ENCODE data around the gene DCBLD1.

Gene DCBLD1

DNA sequence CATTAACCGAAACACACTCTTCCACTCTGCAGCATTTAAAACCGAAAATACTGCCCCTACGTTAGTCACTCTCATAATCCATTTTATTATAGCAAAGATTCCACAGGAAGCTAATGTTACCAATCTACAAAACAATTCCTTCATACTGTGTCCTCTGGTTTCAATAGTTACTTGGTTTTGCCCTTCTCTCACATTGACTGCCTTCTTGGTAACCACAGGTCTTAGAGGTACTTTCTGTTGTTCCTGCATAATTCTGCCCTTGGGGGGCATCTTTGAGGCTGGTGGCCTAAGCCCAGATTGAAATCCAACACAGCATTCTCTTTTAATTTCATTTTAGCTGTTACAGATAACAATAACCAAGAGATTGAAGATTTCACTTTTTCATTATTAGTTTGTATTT lies 9.8 kb upstream of the DCBLD1 start:
- no peak for DNase-seq

- no peak for DNase-seq
Observed at GRCh38 chr6:117473401-117473800, 9.1 kb upstream of the DCBLD1 start.

DNA sequence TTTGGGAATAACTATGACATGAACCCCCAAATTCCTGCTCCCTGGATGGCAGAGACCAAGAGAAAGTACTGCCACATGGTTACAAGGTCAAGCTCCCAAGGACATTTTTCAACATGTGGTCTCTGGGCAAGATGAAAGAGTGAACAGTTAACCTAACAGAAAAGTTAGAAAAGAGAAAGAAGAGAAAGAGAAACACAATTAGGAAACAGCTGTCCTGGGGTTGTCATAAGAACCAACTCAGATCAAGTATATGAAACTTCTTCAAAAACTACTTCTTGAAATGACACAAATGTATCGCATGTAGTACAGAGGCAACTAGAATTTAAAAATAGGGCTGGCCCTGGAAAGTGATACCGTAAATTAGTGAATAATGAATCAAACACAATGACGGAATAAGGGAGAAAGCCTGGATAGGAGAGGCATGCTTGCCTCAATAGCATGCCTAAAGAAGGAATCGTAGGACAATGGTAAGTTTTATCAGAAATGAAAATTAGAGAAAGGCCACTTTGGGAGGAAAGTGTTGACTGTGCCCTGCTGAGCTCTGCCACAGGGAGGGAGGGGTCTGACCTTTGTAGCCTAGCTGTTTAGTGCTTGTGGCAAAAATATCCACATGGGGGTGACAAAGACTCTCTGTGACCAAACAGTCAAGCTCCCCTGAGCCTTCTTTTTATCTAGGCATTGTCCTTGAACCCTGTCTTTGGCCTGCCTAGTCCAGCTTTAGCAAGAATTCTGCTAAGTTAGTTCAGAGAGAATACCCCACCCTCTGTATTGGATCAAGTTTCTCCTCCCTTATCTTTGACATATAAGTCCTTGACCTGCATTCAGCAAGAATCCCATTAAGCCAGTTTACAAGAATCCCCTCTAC lies 4.3 kb upstream of the DCBLD1 start:
- DNase-seq: peak; percentile 35

- DNase-seq: no peak
Observed at GRCh38 chr6:117478853-117479231, 3.6 kb upstream of the DCBLD1 start.

DNA sequence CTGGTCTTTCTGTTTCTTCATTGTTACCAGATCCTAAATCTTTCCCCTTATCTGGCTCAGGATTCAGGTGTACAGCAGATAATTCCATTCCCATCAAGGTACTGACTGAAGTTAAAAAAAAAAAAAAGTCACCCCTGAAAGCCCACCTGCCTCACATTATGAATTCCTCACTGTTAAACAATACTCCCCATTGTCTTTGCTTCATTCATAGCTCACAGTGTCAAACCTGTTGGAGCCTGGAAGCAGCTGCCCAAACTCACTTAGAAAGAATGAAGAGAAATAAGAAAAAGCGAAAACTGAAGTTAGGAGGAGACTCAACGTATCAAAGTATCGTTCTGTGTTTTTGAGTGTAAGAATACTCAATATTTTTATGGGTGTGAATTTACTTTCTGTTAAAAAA lies 1.8 kb upstream of the DCBLD1 start:
- no peak for DNase-seq

DNA sequence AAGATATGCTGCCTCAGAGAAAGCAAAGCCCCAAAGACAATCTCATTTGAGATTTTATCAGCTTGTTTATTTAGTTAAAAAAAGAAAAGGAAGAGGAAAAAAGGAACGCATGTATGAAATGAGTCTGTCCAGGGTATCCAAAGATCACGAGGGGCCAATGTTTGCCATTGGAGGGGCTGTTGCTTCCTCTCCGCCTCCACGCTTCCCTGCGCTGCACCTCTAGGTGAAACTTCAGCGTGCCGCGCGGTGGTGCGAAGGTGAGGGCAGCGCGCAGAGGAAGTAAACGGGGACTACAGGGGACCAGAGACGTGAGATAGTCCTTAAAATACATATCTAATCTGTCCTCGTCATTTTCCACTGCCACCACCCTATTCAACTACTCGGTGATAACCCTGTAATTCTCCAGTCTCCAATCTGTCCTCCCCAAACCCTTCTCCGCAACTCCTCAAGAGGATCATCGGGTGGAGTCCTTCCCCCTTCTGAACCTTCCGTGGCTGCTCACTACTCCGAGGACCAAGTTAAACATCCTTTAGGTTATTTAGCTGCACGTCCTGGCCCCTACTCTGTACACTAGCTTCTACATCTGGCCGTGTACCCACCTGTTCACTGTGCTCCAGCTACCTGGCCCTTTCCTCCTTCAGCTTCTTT lies 1.1 kb upstream of the DCBLD1 start:
- no peak for DNase-seq

DNA sequence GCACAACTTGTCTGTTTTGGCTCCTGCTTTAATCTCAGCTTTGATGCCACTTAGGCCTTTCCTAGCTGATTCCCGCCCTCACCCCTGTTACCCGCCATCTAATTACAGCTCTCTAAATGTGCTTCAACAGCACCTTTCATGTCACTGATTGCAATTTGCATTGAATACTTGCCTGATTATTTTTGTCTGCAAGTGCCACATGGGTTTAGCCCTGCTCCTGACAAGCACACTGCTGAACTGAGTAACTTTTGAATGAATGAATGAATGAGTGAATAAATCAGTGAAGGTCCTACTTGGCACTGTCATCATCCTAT lies 591 bp upstream of the DCBLD1 start:
- DNase-seq: no peak

DNA sequence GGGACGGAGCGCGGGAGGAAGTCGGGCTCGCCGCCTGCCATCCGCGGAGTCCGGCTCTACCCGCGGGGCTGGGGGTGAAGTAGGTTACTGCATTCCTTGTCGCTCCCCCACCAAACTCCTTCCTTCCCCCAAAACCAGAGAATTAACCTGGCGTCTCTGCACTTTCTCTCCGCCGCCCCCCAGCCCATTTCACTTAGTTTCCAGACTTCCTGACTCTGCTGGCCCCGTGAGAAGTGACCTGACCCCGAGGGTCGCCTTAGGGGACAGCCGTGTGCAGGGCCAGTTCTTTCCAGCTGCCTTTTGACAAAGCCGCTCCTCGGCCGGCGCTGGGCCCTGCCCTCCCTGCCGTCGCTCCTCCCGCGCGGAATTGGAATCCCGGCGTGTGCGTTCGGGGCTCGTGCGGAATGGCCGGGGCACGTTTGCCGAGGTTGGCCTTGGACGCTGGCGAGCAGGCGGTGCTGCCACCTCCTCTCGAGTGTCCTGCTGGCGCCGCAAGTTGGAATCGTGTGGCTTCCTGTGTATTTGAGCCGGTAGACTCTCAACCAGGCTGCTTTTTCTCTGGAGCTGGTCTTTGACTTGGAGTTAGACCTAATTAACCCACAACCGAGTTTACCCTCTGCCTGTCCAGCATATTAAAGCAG lies 650 bp downstream of the DCBLD1 start:
- DNase-seq: no peak

DNA sequence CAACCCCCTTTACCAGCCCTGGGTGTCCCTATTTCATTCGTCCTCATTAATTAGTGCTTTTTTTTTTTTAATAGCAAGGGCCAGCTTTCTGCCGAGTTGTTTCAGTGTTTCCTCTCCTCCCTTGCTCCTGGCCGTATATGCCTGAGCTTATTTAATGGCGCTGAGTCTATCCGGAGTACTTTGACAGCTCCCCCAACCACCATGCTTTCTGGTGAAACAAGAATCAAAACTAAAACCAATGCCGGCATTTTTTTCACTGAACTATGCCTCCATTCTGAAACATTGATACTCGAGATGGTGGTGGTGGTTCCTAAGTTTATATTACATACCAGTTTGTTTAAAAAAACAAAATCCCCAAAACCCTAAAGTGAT lies 1.2 kb downstream of the DCBLD1 start:
- no peak for DNase-seq

GRCh38 chr6:117484052-117484646 lies 1.7 kb downstream of the DCBLD1 start:
- DNase-seq: no peak

GRCh38 chr6:117485433-117485832 lies 3.0 kb downstream of the DCBLD1 start:
- DNase-seq: no peak

GRCh38 chr6:117487821-117488220 lies 5.3 kb downstream of the DCBLD1 start:
- DNase-seq: no peak

- DNase-seq: no peak
Observed at GRCh38 chr6:117489003-117489402, 6.5 kb downstream of the DCBLD1 start.

DNA sequence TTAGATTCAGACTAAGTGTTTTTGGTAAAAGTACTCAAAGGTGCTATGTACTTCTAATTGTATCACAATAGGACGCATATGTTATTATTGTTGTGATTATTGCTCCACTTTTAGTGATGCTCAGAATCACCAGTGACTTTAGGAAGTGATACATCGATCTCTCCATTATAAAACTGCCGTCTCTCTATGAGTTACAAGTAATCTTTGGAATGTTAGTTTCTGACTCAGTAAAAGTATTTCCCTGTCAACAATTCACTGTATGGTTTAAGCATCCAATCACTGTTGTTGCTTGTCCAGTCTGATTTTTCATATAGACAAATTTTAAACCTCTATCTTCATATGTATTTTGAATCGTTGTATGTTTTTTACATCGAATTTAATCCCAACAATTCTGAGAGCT lies 9.4 kb downstream of the DCBLD1 start:
- no peak for DNase-seq

DNA sequence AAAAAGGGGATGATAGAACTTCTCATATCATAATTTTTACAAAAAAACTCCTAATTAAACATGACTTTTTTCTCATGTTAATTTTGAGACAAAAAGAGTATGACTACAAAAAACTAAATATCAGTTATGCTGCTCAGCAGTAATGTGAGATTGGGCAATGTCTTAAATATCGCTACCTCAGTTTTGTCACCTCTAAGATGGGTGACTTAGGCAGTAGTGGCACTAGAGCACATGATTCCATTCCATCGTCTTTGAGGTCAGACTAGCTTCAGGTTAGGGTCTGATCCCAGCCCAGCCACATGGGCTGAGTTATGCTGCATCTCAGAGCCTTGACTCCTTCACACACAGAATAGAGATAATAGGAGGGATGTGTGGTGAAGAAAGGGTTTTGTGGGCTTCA lies 11.0 kb downstream of the DCBLD1 start:
- no peak for DNase-seq

GRCh38 chr6:117494283-117494682 lies 11.8 kb downstream of the DCBLD1 start:
- DNase-seq: no peak

GRCh38 chr6:117494694-117495318 lies 12.3 kb downstream of the DCBLD1 start:
- DNase-seq: no peak

GRCh38 chr6:117495425-117495824 lies 13.0 kb downstream of the DCBLD1 start:
- DNase-seq: no peak

GRCh38 chr6:117495869-117496268 lies 13.4 kb downstream of the DCBLD1 start:
- DNase-seq: no peak

DNA sequence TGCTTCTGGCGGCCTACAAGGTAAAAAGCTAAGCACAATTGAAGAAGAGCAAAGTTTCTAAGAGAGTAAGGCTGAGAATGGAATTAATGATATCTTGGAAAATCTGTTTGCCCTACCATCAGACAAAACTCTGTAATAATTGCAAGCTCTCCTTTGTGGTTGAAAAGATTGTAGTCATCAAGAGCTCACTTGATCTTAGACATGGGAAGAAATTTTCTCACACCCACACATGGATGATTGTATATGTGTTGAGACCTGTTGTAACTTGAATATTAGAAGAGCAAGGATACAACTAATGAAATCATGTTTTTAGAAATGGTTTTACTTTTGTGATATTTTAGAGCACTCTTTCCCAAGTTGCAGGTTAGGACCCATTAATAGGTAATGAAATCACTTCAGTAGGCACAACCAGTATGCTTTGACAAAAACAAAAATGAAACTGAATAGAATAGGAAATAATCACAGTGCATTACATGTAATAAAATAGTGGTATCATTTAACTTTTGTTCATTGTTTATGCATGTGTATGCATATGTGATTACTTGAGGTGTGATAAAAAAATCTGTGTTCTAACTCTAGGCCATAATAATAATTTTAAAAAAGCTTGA lies 14.0 kb downstream of the DCBLD1 start:
- no peak for DNase-seq

GRCh38 chr6:117497237-117497636 lies 14.8 kb downstream of the DCBLD1 start:
- DNase-seq: no peak

GRCh38 chr6:117498159-117498558 lies 15.7 kb downstream of the DCBLD1 start:
- DNase-seq: no peak

- DNase-seq: no peak
Observed at GRCh38 chr6:117501722-117502121, 19.2 kb downstream of the DCBLD1 start.

Measured in activated CD4-positive, alpha-beta T cell treated with anti-CD3 and anti-CD28 coated beads, Interleukin-2, amount 50 U/mL, for 16 hours (primary cell).